Uterus (tissue), 2 donors: Measurements from ENCODE around the gene GGACT.

Experiments
- CTCF ChIP-seq, 4 experiments: fragments of 200-600 bp in 2 of 4; fragments of 450-650 bp in 2 of 4; sonication (generic) in 2 of 4; IDR thresholded peaks; one replicate each; pipeline ENCODE4 v1.5.1; 2016 to 2019; ENCODE audit warnings: antibody characterized with exemption in 4 of 4, mild to moderate bottlenecking in 2 of 4, moderate library complexity in 1 of 4
- POLR2A ChIP-seq, 2 donors: fragments of 450-650 bp; IDR thresholded peaks; one replicate each; pipeline ENCODE4 v1.6.1; 2016; ENCODE audit warnings: antibody characterized with exemption in 2 of 2, mild to moderate bottlenecking in 1 of 2, moderate library complexity in 1 of 2

- no peak for TF ChIP-seq CTCF (IDR thresholded peaks at IDR 0.05)
- TF ChIP-seq POLR2A (IDR thresholded peaks at IDR 0.05), result no peak
Measured at GRCh38 chr13:100584896-100585295, 3.7 kb downstream of the GGACT start.
